K562 (cell line): ENCODE results near the gene MPPED2. TPM values are rescaled to one million over a fixed set of nuclear protein-coding genes. Genes with fewer than 3 reads are reported as not detected.
A peak's percentile ranks its signal among the peaks of the same experiment; 100 is the strongest.

ENCODE experiments used
- ATAC-seq: fragments of 200-7000 bp; cut with Tn5 transposase; 3 replicates; pipeline ENCODE4 v1.9.1; 2020; ENCODE audit warnings: moderate library complexity
- BruUV-seq: library from RNA; stranded (reverse); fragments of 400-500 nt; replicated peaks from 2 replicates; lab custom pipeline; 2021; lab: Mats Ljungman, UMichigan
- CTCF ChIA-PET: fragments of 300-600 bp; formaldehyde crosslinking; extraction: SDS; loops from one replicate; lab custom pipeline; 2021; ENCODE audit warnings: low intra/inter-chr PET ratio; lab: Yijun Ruan, JAX
- POLR2A ChIA-PET: fragments of 300-600, 350-650 bp; sonication (Branson Sonifier 250); formaldehyde crosslinking; extraction: SDS; loops from one replicate; lab custom pipeline; 2021; ENCODE audit warnings: antibody characterized with exemption, inconsistent platforms; lab: Yijun Ruan, JAX
- DNase-seq, 4 experiments: peaks; one replicate each; pipeline versions ENCODE4 v3.0.0 to v3.0.0-alpha.2; 2011 to 2018; ENCODE audit warnings: low spot score in 3 of 4, mixed read lengths in 3 of 4; ENCODE audit errors: extremely low read depth in 1 of 4
- FAIRE-seq: peaks from 2 replicates; lab custom pipeline; 2011; peaks lifted over from hg19 to GRCh38; lab: Jason Lieb, UNC
- H2AFZ ChIP-seq: 2 replicates; pipeline ENCODE4 v1.6.0; 2011; ENCODE audit warnings: low read depth, low read length, control low read depth, inconsistent platforms
- H3K27ac ChIP-seq: fragments of 200-600 bp; 3 replicates; pipeline ENCODE4 v1.8.0; 2011; ENCODE audit warnings: low read depth, mild to moderate bottlenecking, control low read depth, inconsistent platforms, low read length, moderate library complexity, mixed read lengths; ENCODE audit errors: extremely low read depth
- H3K27me3 ChIP-seq, 2 experiments: fragments of 300-600 bp in 1 of 2; 2 replicates in 1 of 2; 3 replicates in 1 of 2; pipeline versions ENCODE4 v1.6.0 to v1.8.0; 2011; ENCODE audit warnings: inconsistent platforms in 2 of 2, low read length in 2 of 2, mild to moderate bottlenecking in 1 of 2, mixed read lengths in 1 of 2, moderate library complexity in 1 of 2; ENCODE audit not compliant: control insufficient read depth in 2 of 2, insufficient read depth in 2 of 2
- H3K36me3 ChIP-seq: fragments of 300-600 bp; 3 replicates; pipeline ENCODE4 v1.8.0; 2011; ENCODE audit warnings: mild to moderate bottlenecking, low read length, inconsistent platforms; ENCODE audit not compliant: control insufficient read depth, insufficient read depth
- H3K4me1 ChIP-seq, 2 experiments: fragments of 200-600 bp in 1 of 2; replicated peaks in 1 of 2; 2 replicates in 1 of 2; 3 replicates in 1 of 2; pipeline versions ENCODE4 v1.5.1 to v1.8.0; 2011; ENCODE audit warnings: inconsistent platforms in 2 of 2, low read length in 2 of 2, mild to moderate bottlenecking in 1 of 2, mixed read lengths in 1 of 2, moderate library complexity in 1 of 2; ENCODE audit not compliant: control insufficient read depth in 2 of 2, insufficient read depth in 2 of 2
- H3K4me2 ChIP-seq: 2 replicates; pipeline ENCODE4 v1.6.1; 2011; ENCODE audit warnings: low read length, control low read depth, inconsistent platforms, mixed read lengths; ENCODE audit not compliant: insufficient read depth
- H3K4me3 ChIP-seq: fragments of 200-600 bp; sonication (generic), shearing (Covaris generic); 2 replicates; pipeline ENCODE4 v1.5.1; 2016; ENCODE audit warnings: control low read depth, inconsistent platforms
- H3K79me2 ChIP-seq: fragments of 200-600 bp; 3 replicates; pipeline ENCODE4 v1.8.0; 2011; ENCODE audit warnings: low read length, inconsistent platforms; ENCODE audit not compliant: control insufficient read depth, insufficient read depth
- H3K9ac ChIP-seq, 2 experiments: 2 replicates each; pipeline versions ENCODE4 v1.6.0 to v1.6.1; 2011; ENCODE audit warnings: low read depth in 2 of 2, low read length in 2 of 2, control low read depth in 1 of 2, inconsistent platforms in 1 of 2, mild to moderate bottlenecking in 1 of 2, mixed read lengths in 1 of 2; ENCODE audit not compliant: insufficient read depth in 1 of 2
- H3K9me1 ChIP-seq: one replicate; pipeline ENCODE4 v1.6.0; 2011; ENCODE audit warnings: inconsistent platforms, mild to moderate bottlenecking, low read length, moderate library complexity; ENCODE audit not compliant: control insufficient read depth, insufficient read depth
- H3K9me3 ChIP-seq: replicated peaks from 2 replicates; pipeline ENCODE4 v1.5.1; 2011; ENCODE audit warnings: low read depth, low read length, inconsistent platforms; ENCODE audit not compliant: control insufficient read depth, insufficient read depth
- H4K20me1 ChIP-seq: replicated peaks from 2 replicates; pipeline ENCODE4 v1.6.1; 2011; ENCODE audit warnings: low read length, inconsistent platforms, mixed read lengths; ENCODE audit not compliant: control insufficient read depth, insufficient read depth
- ARNT ChIP-seq, 2 experiments: fragments of 450-650 bp; IDR thresholded peaks; 2 replicates each; pipeline ENCODE4 v1.6.1; 2016; ENCODE audit warnings: mild to moderate bottlenecking in 1 of 2
- CEBPB ChIP-seq: fragments of 450-650 bp; IDR thresholded peaks from 2 replicates; pipeline ENCODE4 v1.6.1; 2016; ENCODE audit warnings: missing genetic modification characterization, missing compliant biosample characterization
- FOXJ3 ChIP-seq: sonication (generic); formaldehyde crosslinking; IDR thresholded peaks from 2 replicates; pipeline ENCODE4 v1.4.0; 2020; ENCODE audit warnings: mild to moderate bottlenecking, missing genetic modification reagents
- GATAD2B ChIP-seq: fragments of 450-650 bp; IDR thresholded peaks from 2 replicates; pipeline ENCODE4 v1.6.1; 2017; ENCODE audit warnings: mild to moderate bottlenecking, borderline replicate concordance
- HDGF ChIP-seq: fragments of 450-650 bp; IDR thresholded peaks from 2 replicates; pipeline ENCODE4 v1.6.1; 2016
- POLR2AphosphoS2 ChIP-seq: IDR thresholded peaks from 2 replicates; pipeline ENCODE4 v1.6.1; 2012; ENCODE audit warnings: low read length, improper control_type of control experiment
- RFX1 ChIP-seq: fragments of 450-650 bp; IDR thresholded peaks from 2 replicates; pipeline ENCODE4 v1.6.1; 2016; ENCODE audit warnings: mild to moderate bottlenecking, moderate library complexity
- SMARCA5 ChIP-seq: fragments of 450-650 bp; IDR thresholded peaks from 2 replicates; pipeline ENCODE4 v1.6.1; 2016
- TAF7 ChIP-seq: fragments of 450-650 bp; IDR thresholded peaks from 2 replicates; pipeline ENCODE4 v1.6.1; 2016; ENCODE audit warnings: missing genetic modification characterization, missing compliant biosample characterization
- ZBTB33 ChIP-seq: sonication (generic); formaldehyde crosslinking; IDR thresholded peaks from 2 replicates; pipeline ENCODE4 v1.8.1; 2023; ENCODE audit warnings: mild to moderate bottlenecking, missing genetic modification reagents
- ZKSCAN8 ChIP-seq: fragments of 200-800 bp; sonication (Bioruptor generic); IDR thresholded peaks from 2 replicates; pipeline ENCODE4 v1.6.1; 2016; ENCODE audit warnings: missing genetic modification characterization, missing compliant biosample characterization
- WGBS: fragments of 100-300 bp; shearing (Covaris generic); methylation state at CpG from one replicate; pipeline ENCODE4 v1.1.6; 2016; ENCODE audit warnings: low coverage, mixed read lengths; ENCODE audit not compliant: insufficient coverage; ENCODE audit errors: missing lambda C conversion rate; 5-methylcytosine and 5-hydroxymethylcytosine counted together
- in situ Hi-C: fragments of 300-500 bp; cut with MboI; formaldehyde crosslinking; loops from 4 replicates; pipeline ENCODE4 v1.15.0; 2018; ENCODE audit warnings: inconsistent platforms, mixed read lengths
- intact Hi-C: fragments of 100-400 bp; cut with micrococcal nuclease; formaldehyde crosslinking; loops from 2 replicates; pipeline ENCODE4 v1.14.2; 2022
- polyA plus RNA-seq, 8 experiments: library from polyadenylated mRNA; depleted of rRNA in 4 of 8; stranded (reverse) in 5 of 8; unstranded in 3 of 8; fragments of >200 nt; fragmentation: Nextera tagmentation in 2 of 8; fragmentation: Illumina TruSeq in 1 of 8; extraction: Ambion mirVana in 2 of 8; extraction: Trizol in 1 of 8; gene quantifications; 2 replicates each; pipeline versions ENCODE4 v1.2.1 to v1.2.3, GENCODE V29; 2011 to 2014; ENCODE audit warnings: inconsistent platforms in 1 of 8, missing spikeins in 1 of 8
- total RNA-seq, 7 experiments: library from RNA; depleted of rRNA in 6 of 7; stranded (reverse); fragments of >200 nt in 6 of 7; fragmentation: Illumina TruSeq in 2 of 7; extraction: Trizol in 2 of 7; gene quantifications; 2 replicates each; pipeline versions ENCODE4 v1.2.1 to v1.2.3, GENCODE V29; 2011 to 2021; ENCODE audit warnings: low replicate concordance in 1 of 7

The MPPED2 gene
- total and polyA plus RNA-seq, 9 of the 15 experiments (the other 6 are each of a cell fraction or from before 2014, with no cell fraction given) = not detected

- POLR2A ChIA-PET = no interaction called here
- no TSS peak for BruUV-seq
- H3K4me3 ChIP-seq = no peak overlapping the region
- no peaks in the 10 kb centered on the region for H3K27me3 ChIP-seq
- no peak overlapping the region for H2AFZ ChIP-seq
- H3K4me2 ChIP-seq = no peak overlapping the region
- ATAC-seq = no peak
- H3K9ac ChIP-seq = no peak overlapping the region
- H3K36me3 ChIP-seq = no peaks in the 10 kb centered on the region
- 3% methylated on average over 3 of the region's 3 CpGs for WGBS
- intact Hi-C loops (no loop called here), in situ Hi-C loops (no loop called here)
- H3K9me3 ChIP-seq = no peaks in the 10 kb centered on the region
- DNase-seq = no peak
- H3K4me1 ChIP-seq = no peaks in the 10 kb centered on the region
- H3K9me1 ChIP-seq = no peaks in the 10 kb centered on the region
- no peak for TF ChIP-seq POLR2AphosphoS2
- TF ChIP-seq RFX1 = peak; percentile 25; the same call in 1 of the 2 replicates
- TF ChIP-seq, all 486 proteins: peak for 1
- Histone ChIP-seq H3K79me2 (no peaks in the 10 kb centered on the region), H3K27ac (no peak overlapping the region), H4K20me1 (no peaks in the 10 kb centered on the region)
- CTCF ChIA-PET = no interaction called here
- no peak for FAIRE-seq
Observed at GRCh38 chr11:30526558-30526957, 59.6 kb downstream of the MPPED2 start.

- in situ Hi-C loops = no loop called here
- Histone ChIP-seq H3K9ac (no peak overlapping the region), H3K36me3 (no peaks in the 10 kb centered on the region), H3K4me2 (no peak overlapping the region), H3K4me1 (no peaks in the 10 kb centered on the region), H4K20me1 (no peaks in the 10 kb centered on the region), H3K4me3 (no peak overlapping the region), H3K79me2 (no peaks in the 10 kb centered on the region), H3K27me3 (no peaks in the 10 kb centered on the region), H3K9me1 (no peaks in the 10 kb centered on the region), H2AFZ (no peak overlapping the region), H3K27ac (no peak overlapping the region), H3K9me3 (no peaks in the 10 kb centered on the region)
- ChIA-PET CTCF (no interaction called here), POLR2A (no interaction called here)
- TF ChIP-seq CEBPB (tag) = no peak
- TF ChIP-seq SMARCA5 = no peak
- TF ChIP-seq ARNT (IDR thresholded peaks at IDR 0.05) = no peak
- TF ChIP-seq FOXJ3 (CRISPR knock-in tag) = no peak
- no peak for TF ChIP-seq ZKSCAN8
- TF ChIP-seq ZBTB33 (CRISPR knock-in tag) = no peak
- TF ChIP-seq HDGF = no peak
- no peak for TF ChIP-seq TAF7 (tag)
- TF ChIP-seq GATAD2B = no peak
- WGBS = 4% methylated on average over 9 of the region's 9 CpGs
- no peak for FAIRE-seq
- BruUV-seq = no TSS peak
- no peak for DNase-seq
- intact Hi-C loops = no loop called here
- no peak for ATAC-seq
Observed at GRCh38 chr11:30522536-30523243, 63.5 kb downstream of the MPPED2 start.
